GM21529 (cell line): Measurements from ENCODE around the gene DCC.

Source experiments
- ATAC-seq: cut with Tn5 transposase; IDR thresholded peaks from one replicate; pipeline ENCODE4 v1.9.1; 2021; ENCODE audit not compliant: unreplicated experiment

The DCC gene

DNA sequence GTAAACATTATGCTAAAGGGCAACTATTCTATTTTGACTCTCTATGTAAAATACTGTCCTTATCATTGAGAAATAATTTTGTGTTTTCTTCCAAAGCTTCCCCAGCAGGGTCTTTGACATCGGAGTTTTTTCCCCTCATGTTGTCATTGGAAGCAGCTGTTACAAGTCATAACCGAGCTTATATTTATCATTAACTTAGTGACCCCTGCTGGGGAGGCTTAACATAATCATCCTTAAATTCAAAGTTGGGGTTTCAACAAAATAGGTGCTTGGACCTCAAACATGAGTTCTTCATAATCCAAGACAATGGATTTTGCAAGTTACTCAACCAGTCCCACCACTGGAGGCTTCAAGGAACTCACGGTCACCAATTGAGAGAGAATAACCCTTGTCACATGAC lies 330.9 kb downstream of the DCC start:
- no peak for ATAC-seq

DNA sequence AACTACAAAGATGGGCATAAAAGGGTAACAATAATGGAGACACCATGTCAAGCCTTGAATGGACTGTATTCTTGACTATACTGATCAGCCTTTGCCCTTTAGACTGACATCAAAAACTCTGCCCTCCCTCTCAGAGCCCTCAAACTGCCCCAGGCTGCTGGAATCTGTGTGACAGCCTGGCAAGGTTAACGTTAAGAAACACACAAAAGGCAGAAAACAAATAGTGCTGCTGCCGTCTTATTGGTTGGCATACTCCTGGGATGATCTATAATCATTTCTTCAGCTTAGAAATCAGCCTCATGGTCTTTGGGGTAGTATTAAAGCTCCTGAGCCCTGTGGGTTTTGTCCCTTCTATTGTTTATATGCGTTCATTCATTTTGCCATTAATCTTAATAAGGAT lies 338.0 kb downstream of the DCC start:
- ATAC-seq = no peak

DNA sequence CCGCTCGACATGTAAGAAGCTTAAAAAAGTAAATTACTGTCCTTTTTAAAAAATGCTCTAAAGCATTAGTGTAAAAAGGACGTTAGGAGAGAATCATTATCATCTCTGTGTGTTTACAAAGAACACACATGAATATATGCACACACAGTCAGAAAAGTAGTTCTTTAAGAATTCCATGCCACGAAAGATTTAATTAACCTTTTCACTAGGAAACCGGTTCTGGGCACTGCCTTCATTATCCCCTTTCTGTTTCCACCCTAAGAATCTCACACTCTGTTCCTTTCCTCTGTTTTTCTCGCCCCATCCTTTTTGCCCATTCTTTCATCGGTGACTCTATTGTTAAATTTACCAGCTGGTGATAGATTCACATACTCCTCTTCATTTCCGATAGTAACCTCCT lies 338.6 kb downstream of the DCC start:
- no peak for ATAC-seq

DNA sequence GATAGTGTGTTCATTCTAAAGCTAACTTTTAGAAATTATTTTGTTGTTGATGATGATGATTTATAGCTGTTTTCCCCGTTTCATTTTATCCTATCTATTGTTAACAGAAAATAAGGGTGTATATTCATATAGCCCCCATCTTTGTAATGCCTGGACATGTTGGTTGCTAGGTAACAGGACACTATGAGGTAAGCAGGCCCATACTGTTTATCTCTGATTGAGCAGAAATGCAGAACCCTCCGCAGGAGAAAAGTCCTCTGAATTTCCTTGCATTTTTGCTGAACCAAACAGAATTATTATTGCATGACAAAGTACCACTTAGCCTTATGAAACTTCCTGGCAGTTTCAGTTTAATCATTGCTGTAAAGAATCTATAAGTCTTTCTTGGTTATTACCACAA lies 339.4 kb downstream of the DCC start:
- no peak for ATAC-seq

DNA sequence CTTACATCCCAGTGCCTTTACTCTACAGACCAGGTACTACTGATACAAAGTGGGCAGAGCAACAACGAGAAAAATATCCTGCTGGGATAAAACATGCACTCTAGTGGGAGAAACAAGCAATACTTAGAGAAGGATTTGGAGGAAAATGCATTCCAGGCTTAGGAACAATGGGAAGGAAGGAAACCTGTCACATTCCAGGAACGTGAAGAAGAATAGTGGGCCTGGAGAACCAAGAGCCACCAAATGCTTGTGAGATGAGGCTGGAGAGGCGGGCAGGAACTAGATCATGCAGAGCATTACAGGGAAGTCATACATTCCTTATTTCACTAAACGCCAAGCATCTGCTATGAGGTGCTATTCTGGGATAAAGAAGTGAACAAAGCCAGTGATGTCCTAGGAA lies 342.3 kb downstream of the DCC start:
- no peak for ATAC-seq

DNA sequence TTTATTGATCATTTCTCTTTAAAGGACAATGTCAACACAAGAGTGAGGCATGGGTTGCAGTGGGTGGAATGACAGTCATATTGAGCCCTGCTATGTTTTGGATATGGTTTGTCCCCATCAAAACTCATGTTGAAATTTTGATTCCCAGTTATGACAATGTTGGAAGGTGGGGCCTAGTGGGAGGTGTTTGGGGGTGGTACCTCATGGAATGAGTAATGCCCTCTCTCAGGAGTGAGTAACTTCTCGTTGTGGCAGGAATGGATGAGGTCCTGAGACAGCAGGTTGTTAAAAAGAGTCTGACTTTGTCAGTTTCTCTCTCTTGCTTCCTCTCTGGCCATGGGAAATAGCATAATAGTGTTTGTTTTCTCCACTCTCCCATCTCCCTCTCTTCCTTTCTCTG lies 345.3 kb downstream of the DCC start:
- ATAC-seq = no peak

DNA sequence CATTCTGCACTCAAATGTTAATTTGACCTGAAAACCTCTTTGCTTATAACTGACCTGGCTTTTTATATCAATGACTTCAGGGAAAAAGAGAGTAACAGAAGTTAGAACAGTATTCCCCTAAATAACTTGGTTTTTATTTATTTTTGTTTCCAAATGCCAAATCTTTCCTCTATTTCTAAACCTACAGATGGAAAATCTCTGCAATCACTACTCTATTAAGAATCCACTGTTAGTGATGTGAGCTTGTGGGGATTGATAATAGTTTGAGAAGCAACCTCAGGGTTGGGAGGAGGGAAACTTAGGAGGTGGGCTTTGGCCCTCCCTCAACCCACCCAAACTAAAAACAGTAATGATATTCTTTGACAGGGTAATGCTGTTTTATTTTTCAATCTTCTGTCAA lies 351.8 kb downstream of the DCC start:
- ATAC-seq = no peak

DNA sequence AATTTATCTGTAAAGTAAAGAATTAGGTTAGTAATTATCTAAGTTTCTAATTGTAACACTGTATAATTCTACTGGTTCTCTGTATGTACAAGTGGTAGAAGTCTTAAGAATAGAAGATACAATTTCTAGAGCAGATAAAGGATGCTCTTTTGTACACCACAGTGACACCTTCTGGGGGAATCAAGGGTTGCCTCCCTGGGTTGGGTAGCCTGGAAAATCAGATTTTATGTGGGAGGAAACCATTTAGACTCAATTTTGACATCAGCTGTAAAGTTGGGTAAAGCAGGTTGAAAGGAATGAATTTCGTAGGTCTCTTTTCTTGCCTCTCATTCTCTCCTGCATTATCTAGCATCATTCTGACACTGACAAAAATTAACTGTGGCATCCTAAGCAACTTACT lies 354.8 kb downstream of the DCC start:
- ATAC-seq = no peak

DNA sequence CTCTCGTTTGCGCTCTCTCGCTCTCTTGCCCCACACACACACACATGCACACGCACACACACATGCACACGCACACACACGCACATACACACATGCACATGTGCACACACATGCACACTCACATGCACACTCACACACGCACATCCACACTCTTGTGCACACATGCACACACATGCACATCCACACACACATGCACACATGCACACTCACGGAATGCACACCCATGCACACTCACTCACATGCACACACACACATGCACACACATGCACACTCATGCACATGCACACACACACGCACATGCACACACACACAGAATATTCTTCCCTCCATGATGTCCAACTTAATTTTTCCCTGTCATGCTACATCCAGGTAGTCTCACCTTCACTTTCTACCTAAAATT lies 360.1 kb downstream of the DCC start:
- no peak for ATAC-seq

DNA sequence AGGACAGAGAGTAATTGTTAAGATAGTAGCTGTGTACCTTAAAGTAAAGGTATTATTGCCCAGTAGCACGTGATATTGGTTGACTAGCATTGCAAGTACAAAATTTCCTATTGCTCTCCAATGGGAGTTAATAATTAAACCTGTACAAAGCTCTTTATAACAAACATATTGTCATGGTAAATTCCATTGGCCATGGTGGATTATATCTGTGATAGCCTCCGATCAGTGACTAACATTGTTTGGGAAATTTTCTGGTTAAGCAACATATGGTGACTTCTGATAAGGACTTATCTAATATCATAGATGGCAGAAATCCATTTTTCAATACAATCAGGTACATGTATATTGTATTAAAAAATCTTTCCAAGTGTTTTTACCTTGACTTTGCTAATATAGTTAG lies 360.8 kb downstream of the DCC start:
- ATAC-seq = no peak

DNA sequence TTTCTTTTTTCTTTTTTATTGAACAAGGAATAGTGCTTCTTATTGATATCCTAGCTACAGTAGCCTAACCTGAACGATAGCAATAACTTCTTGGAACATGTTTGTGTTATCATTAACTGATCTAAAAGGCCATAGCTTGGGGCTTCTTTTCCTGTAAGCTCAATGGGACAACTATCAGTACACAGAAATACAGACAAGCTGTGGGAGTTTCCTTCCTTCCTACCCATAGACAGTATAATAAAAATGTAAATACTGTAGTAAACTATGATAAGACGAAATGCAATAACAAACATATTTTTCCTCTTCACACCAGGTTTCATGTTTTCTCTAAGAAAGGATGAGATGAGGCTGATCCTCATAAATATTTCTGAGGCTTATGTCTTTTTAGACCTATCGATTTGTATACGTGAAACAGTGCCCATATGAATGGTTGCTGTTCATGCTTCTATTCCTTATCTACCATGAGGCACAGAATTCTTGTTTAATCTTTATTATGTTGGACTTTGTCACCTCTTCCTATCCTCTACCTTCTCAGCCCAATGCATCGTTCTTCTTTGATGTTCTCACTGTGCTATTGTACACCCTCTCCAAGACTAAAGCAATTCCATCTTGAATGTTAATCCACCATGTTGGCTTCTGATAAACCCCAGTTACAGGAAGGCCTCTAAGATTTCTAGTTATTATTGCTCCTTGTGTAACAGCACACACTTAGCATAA lies 361.4 kb downstream of the DCC start:
- no peak for ATAC-seq

DNA sequence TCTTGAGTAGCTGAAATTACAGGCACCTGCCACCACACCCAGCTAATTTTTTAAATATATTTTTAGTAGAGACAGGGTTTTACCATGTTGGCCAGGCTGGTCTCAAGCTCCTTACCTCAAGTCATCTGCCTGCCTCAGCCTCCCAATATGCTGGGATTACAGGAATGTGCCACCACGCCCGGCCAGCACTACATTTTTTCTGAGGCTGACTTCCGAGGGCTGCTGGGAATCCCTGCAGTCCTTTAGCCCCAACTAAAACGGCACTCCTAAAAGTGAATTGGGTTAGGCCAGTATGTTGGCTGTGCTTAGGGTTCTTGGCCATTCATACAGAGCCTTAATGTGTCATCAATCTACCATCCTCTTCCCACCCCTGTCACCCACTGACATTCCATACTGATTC lies 375.4 kb downstream of the DCC start:
- ATAC-seq = no peak

DNA sequence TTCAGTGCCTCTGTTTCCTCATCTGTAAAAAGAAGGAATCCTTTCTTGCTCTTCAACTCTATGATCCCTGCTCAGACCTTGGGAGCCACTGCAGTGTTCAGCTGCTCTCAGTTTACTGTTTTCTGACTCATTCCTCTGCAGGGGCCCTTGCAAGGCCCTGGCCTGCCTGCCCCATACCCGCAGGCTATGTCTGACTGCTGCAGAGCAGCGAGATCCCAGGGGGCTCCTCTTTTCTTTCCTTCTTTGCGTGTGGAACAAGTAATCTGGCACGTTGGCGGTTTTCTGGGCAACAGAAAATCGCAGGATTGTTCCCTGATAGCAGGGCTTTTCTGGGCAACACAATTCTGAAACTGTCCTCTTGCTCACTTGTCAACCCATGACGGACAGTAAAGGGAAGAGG lies 376.0 kb downstream of the DCC start:
- ATAC-seq = no peak

DNA sequence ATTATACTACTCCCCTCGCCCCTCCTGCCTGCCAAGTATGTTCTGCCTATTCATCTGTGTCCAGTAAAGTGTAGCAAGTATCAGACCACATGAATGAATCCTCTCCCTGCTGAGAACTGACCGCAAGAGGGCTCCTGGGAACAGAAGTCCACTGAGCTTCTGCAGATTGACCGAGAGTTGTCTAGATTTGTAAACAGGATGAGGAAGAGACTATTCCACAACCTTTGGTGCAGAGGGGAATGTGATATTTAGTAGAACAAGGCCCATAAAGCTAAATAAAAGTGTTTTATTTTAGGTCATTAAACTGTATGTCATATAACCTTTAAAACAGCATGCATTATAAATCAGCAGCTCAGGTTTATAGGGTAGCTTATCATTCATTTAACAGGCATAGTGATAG lies 377.0 kb downstream of the DCC start:
- ATAC-seq = no peak

DNA sequence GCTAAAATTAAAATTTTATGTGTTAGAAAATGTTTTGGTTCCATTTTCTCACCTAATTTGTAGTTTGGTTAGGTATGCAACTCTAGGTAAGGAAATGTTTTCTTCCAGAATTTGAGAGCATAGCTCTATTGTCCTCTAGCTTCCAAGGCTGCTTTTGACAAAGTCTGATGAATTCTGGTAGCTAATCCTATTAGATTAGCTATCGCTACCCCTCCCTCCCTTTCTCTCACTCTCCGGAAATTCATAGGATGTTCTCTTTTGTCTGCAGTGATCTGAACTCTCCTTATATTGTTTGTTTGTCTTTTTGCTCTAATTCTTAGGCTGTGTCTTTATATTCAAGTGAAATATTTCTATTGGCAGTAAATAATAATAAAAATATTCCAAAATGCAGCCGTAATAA lies 382.9 kb downstream of the DCC start:
- ATAC-seq = no peak

DNA sequence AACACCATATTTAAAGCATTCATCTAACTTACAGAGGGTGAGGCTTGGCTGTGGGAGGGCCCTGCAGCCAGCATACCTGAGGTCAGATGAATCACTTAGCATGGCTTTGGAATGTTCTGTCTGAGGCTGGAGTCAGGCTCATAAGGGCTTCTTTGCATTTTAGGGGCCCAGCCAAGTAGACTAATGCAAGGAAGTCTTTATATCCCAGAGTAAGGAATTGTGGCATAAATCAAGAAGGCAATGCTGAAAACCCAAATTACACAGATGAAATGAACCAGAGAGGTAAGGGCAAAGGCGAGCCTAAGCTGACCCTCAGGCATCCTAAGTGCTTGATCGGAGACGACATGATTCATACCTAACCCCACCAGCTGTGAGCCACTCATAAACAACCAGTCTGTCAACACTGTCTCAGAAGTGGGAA lies 383.6 kb downstream of the DCC start:
- ATAC-seq = no peak

DNA sequence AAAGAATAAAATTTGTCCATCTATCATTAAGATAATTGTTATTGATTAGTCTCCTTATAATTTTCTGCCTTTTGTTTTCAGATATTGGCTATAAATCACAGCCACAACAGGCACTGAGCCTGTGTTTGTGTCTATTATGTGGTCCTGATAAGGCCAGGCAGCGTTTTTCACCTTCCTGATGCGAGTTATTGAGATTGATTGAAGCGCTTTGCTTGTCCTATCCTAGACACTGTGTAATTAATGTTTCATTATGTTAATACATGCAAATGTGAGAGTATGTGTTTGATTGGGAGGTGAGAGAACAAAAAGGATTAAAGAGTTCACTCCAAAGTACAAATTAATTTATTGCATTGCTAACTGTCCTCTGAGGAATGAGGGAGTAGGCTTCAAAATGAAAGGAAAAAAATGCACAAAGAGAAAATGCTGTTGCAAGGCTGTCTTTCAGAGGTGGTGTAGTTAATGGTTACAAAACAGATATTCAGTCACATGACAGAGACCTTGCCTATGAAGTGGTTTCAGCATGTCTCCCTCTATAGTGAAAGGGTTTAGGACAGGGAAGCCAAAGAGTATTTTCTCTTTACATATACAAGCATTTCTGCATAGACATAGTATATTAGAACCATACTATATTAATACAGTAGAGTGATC lies 391.1 kb downstream of the DCC start:
- ATAC-seq = no peak

DNA sequence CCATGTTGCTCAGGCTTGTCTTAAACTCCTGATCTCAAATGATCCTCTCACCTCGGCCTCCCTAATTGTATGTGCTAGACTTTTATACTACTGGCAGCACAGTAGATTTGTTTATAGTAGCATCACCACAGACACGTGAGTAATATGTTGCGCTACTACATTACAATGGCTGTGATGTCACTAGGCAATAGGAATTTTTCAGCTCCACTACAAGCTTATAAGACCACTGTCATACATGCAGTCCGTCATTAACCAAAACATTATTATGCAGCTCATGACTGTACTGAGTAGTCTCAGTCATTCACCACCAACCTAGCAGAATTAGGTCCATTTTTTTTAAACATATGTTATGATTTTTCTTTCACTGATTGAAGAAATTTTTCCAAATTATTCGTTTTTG lies 398.9 kb downstream of the DCC start:
- ATAC-seq = no peak

DNA sequence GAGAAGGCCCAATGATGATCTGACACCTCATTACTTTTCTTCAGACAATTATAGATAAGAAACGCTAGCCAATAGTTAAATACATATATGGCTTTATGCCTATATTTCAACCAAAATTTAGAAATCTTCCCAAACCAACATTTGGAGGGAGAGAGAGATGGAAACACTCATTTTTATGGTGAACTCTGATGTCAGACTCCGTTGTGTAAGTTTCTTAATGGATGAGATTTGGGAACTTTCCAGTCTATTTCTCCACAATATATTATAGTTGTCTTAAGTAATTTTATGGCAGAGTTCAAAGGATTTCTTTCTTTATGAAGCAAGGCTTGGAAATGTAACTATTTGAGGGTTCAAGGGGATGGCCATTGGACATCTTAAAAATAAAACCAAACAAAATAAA lies 407.0 kb downstream of the DCC start:
- ATAC-seq = no peak

DNA sequence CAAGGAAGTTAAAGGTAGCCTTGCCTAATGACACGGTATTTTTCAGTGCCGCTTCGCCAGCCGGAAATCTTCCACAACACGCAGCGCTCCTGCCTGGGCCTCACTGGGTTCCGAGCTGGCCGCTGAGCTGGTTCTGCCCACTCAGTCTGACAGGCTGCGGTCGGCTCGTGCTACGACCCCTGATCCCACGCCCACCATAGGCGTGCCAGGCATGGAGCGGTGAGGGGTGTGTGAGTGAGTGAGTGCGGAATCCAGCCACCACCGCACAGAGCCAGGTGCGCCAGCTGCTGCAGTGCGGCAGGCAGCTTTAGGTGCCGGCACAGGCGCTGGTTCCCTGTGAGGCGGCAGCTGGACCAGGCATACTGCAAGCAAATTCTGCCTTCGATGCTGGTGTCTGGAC lies 407.9 kb downstream of the DCC start:
- ATAC-seq = no peak

DNA sequence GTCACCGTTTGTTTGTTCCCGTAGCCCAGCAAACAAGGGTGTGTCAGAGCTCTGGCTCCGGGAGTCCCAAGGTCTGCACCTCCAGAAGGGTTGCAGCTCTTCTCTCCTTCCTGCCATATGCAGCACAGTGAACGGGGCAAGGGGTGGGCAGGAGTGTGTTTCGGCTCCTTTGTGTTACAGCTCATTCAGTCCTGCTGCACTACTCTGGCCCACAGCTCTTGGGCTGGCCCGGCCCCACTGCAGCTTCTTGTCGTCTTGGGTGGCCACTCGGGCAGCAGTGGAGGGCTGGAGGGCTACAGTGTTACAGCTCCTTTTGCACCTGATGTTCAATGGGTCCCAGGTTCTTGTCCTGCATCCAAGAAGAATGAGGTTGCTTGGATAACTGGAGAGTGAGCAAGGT lies 408.3 kb downstream of the DCC start:
- no peak for ATAC-seq

DNA sequence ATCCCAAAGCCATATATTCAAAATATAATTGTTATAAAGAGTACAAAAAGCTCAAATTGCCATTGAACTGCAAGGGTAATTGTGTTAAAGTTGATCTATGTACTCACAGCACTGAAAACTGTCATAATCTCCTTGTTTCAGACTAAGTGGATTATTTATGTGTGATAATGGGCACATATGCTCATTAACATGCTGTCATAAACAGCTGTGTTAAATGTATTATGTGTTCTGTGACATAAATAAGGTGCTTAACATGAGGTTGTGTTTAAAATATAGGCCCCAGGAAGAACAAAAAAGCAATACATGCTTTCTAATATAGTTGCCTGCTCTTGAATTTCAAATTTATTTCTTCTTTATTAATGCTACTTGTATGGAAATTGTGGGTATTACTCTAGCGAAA lies 409.5 kb downstream of the DCC start:
- no peak for ATAC-seq

DNA sequence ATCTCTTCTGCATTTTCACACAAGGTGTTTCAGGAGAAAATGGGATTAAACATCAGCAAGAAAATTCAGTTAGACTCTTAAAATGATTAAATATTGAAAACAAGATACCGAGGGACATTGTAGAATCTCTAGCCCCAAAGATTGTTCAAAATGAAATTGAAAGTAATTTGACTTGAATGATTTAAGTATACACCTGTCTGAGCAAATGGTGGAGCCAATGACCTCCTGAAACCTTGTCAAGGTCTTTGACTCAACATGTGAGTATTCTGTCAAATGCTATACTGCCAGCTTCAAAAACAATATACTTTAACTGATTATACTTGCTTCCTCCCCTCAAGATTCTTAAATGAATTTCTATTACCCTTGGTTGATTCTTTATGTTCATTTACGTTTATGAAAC lies 411.0 kb downstream of the DCC start:
- ATAC-seq = no peak
